ENCODE measurements around the gene ASIC1. TPM values are rescaled to one million over a fixed set of nuclear protein-coding genes. Genes with fewer than 3 reads are reported as not detected.

The ASIC1 gene
- total and polyA plus RNA-seq, 2 of the 13 experiments (the other 11 are each of a cell fraction or from before 2014, with no cell fraction given), result 0.44 to 1.5 TPM

- no peak for TF ChIP-seq USF2 (IDR thresholded peaks at IDR 0.05; ENCODE audit: low read depth, low read length)
- TF ChIP-seq USF2 (CRISPR knock-in tag; IDR thresholded peaks at IDR 0.05; ENCODE audit: borderline replicate concordance), result no peak
- TF ChIP-seq EP300 (IDR thresholded peaks at IDR 0.05; ENCODE audit: low read depth in 2 of 2, low read length in 2 of 2), result no peak
- TF ChIP-seq EP300 (CRISPR knock-in tag; IDR thresholded peaks at IDR 0.05; ENCODE audit: borderline replicate concordance), result no peak
- no peak for TF ChIP-seq MLX (CRISPR knock-in tag; IDR thresholded peaks at IDR 0.05)
- no peak for TF ChIP-seq CHD2 (IDR thresholded peaks at IDR 0.05; ENCODE audit: low read depth, low read length)
- TF ChIP-seq ZNF263 (CRISPR knock-in tag; IDR thresholded peaks at IDR 0.05), result peak; percentile 64
- TF ChIP-seq FOXJ3 (CRISPR knock-in tag; IDR thresholded peaks at IDR 0.05; ENCODE audit: borderline replicate concordance), result 0 out of 2 replicates have a peak, but pooled peaks have one; percentile 30
- 0 out of 2 replicates have a peak, but pooled peaks have one; percentile 3 for TF ChIP-seq HNF1B (CRISPR knock-in tag; IDR thresholded peaks at IDR 0.05)
- no peak for TF ChIP-seq ZSCAN29 (CRISPR knock-in tag; conservative IDR thresholded peaks at IDR 0.05)
- TF ChIP-seq HIC2 (CRISPR knock-in tag; IDR thresholded peaks at IDR 0.05; ENCODE audit: low read depth), result peak; percentile 87; the same call in 1 of the 2 replicates
- no peak for TF ChIP-seq ZFP82 (CRISPR knock-in tag; IDR thresholded peaks at IDR 0.05; ENCODE audit: borderline replicate concordance)
- no peak; the same call in 1 of the 2 replicates for TF ChIP-seq KDM2A (CRISPR knock-in tag; IDR thresholded peaks at IDR 0.05; ENCODE audit: borderline replicate concordance, low read depth)
- no peak for TF ChIP-seq TIGD3 (CRISPR knock-in tag; IDR thresholded peaks at IDR 0.05; ENCODE audit: borderline replicate concordance)
- TF ChIP-seq ZBTB33 (CRISPR knock-in tag; IDR thresholded peaks at IDR 0.05), result no peak
- TF ChIP-seq ZBTB49 (CRISPR knock-in tag; IDR thresholded peaks at IDR 0.05; ENCODE audit: borderline replicate concordance), result 0 out of 2 replicates have a peak, but pooled peaks have one; percentile 22
These were observed 53.5 kb downstream of the ASIC1 start (continued) for GRCh38 chr12:50110762-50111351.

Data from HepG2 (cell line).